Gastrocnemius medialis (tissue), 4 donors: ENCODE results near the gene GALM. TPM values are rescaled to one million over a fixed set of nuclear protein-coding genes. Genes with fewer than 3 reads are reported as not detected.
A peak's percentile ranks its signal among the peaks of the same experiment; 100 is the strongest.

Source experiments
- ATAC-seq, 2 donors: fragments of 150-250 bp; one replicate each; pipeline ENCODE4 v1.9.1; 2016
- DNase-seq, 2 donors: peaks; one replicate each; pipeline ENCODE4 v3.0.0-alpha.2; 2019
- H3K27ac ChIP-seq, 4 donors: fragments of 200-600 bp; sonication (generic); 1 replicate in 1 of 4; 2 replicates in 3 of 4; pipeline ENCODE4 v1.5.1; 2016 to 2018; ENCODE audit warnings: mild to moderate bottlenecking in 2 of 4, moderate library complexity in 1 of 4
- H3K27me3 ChIP-seq, 3 donors: fragments of 200-600 bp; sonication (generic) in 2 of 3; 1 replicate in 1 of 3; 2 replicates in 2 of 3; pipeline versions ENCODE4 v1.5.1 to v1.6.0; 2016 to 2019; ENCODE audit warnings: mild to moderate bottlenecking in 1 of 3, moderate library complexity in 1 of 3
- H3K36me3 ChIP-seq, 2 donors: fragments of 200-600 bp; sonication (generic) in 1 of 2; one replicate each; pipeline ENCODE4 v1.5.1; 2017 to 2018
- H3K4me1 ChIP-seq, 2 donors: fragments of 200-600 bp; sonication (generic) in 1 of 2; one replicate each; pipeline ENCODE4 v1.5.1; 2016 to 2017; ENCODE audit warnings: mild to moderate bottlenecking in 2 of 2
- H3K4me3 ChIP-seq, 4 donors: fragments of 200-600 bp; sonication (generic) in 3 of 4; 1 replicate in 1 of 4; 2 replicates in 3 of 4; pipeline ENCODE4 v1.5.1; 2016 to 2019; ENCODE audit warnings: mild to moderate bottlenecking in 2 of 4
- H3K9me3 ChIP-seq, 3 donors: fragments of 200-600 bp; sonication (generic) in 2 of 3; 1 replicate in 1 of 3; 2 replicates in 2 of 3; pipeline ENCODE4 v1.5.1; 2016 to 2019
- CTCF ChIP-seq, 5 experiments: fragments of 450-650 bp in 3 of 5; fragments of 200-600 bp in 2 of 5; sonication (generic) in 2 of 5; IDR thresholded peaks in 4 of 5; conservative IDR thresholded peaks in 1 of 5; 1 replicate in 4 of 5; 2 replicates in 1 of 5; pipeline ENCODE4 v1.5.1; 2016 to 2019; ENCODE audit warnings: antibody characterized with exemption in 5 of 5, mild to moderate bottlenecking in 3 of 5, moderate library complexity in 3 of 5
- POLR2A ChIP-seq, 2 donors: fragments of 450-650 bp; IDR thresholded peaks; one replicate each; pipeline ENCODE4 v1.6.1; 2017; ENCODE audit warnings: antibody characterized with exemption in 2 of 2, mild to moderate bottlenecking in 2 of 2, moderate library complexity in 2 of 2
- in situ Hi-C, 4 donors: fragments of 200-750 bp; cut with MboI; loops; one replicate each; pipeline versions ENCODE4 v1.15.0 to v1.8.0; 2017; ENCODE audit warnings: low sequenced_read_pairs in 4 of 4
- intact Hi-C: fragments of 100-400 bp; cut with DNase I; formaldehyde crosslinking; loops from one replicate; pipeline ENCODE4 v1.15.1; 2023; ENCODE audit warnings: low total_unique reads
- total RNA-seq, 4 donors: library from RNA; depleted of rRNA; stranded (reverse); fragments of >200 nt; gene quantifications; one replicate each; pipeline versions ENCODE4 v1.1.0 to v1.2.3, GENCODE V29; 2016

GALM gene
- total RNA-seq, 4 donors from 2014 or later = 5.3 to 16.9 (median 14.9) TPM

GRCh38 chr2:38737925-38738324 lies 72.0 kb downstream of the GALM start:
- Histone ChIP-seq H3K4me1 (peaks cover 8 to 9% of the 10 kb centered on the region in 2 donors), H3K4me3 (no peak overlapping the region), H3K9me3 (no peaks in the 10 kb centered on the region), H3K27ac (peak overlapping the region in 2 of 4 donors; percentile 4 to 8), H3K27me3 (no peaks in the 10 kb centered on the region), H3K36me3 (peaks cover 0 to 43% of the 10 kb centered on the region in 2 donors)
- TF ChIP-seq POLR2A (IDR thresholded peaks at IDR 0.05) (no peak), CTCF (IDR thresholded peaks at IDR 0.05 in 4 of 5, conservative IDR thresholded peaks at IDR 0.05 in 1 of 5) (no peak)
- intact Hi-C loops (no loop called here), in situ Hi-C loops (loop anchor here (10.0 to 25.0 kb wide), 4 partner anchors 153 to 426 kb away; partner anchors contain the start of gene ATL2 (in 1 of the 4))
- DNase-seq (no peak), ATAC-seq (no peak)

- H3K4me3 ChIP-seq = no peak overlapping the region
- no peaks in the 10 kb centered on the region for H3K27me3 ChIP-seq
- ATAC-seq (no peak), DNase-seq (no peak)
- peak overlapping the region in 2 of 4 donors; percentile 52 to 77 for H3K27ac ChIP-seq
- peaks cover 16 to 19% of the 10 kb centered on the region in 2 donors for H3K4me1 ChIP-seq
- no peaks in the 10 kb centered on the region for H3K9me3 ChIP-seq
- intact Hi-C loops = no loop called here
- TF ChIP-seq POLR2A (IDR thresholded peaks at IDR 0.05) (no peak), CTCF (IDR thresholded peaks at IDR 0.05 in 4 of 5, conservative IDR thresholded peaks at IDR 0.05 in 1 of 5) (no peak)
- peaks cover 0 to 43% of the 10 kb centered on the region in 2 donors for H3K36me3 ChIP-seq
- in situ Hi-C loops = loop anchor here (10.0 to 25.0 kb wide), 4 partner anchors 155 to 427 kb away; partner anchors contain the start of gene ATL2 (in 1 of the 4)
These were observed 73.6 kb downstream of the GALM start for GRCh38 chr2:38739524-38739923.

GRCh38 chr2:38740851-38741731 lies 75.2 kb downstream of the GALM start:
- Histone ChIP-seq H3K4me3 (no peak overlapping the region), H3K9me3 (no peaks in the 10 kb centered on the region), H3K4me1 (peaks cover 8 to 28% of the 10 kb centered on the region in 2 donors), H3K27me3 (no peaks in the 10 kb centered on the region), H3K36me3 (peaks cover 0 to 55% of the 10 kb centered on the region in 2 donors), H3K27ac (peak overlapping the region; percentile 25 to 77 (median 52))
- no peak for DNase-seq
- TF ChIP-seq CTCF (IDR thresholded peaks at IDR 0.05 in 4 of 5, conservative IDR thresholded peaks at IDR 0.05 in 1 of 5) (peak; percentile 55 to 78 (median 67)), POLR2A (IDR thresholded peaks at IDR 0.05) (no peak)
- intact Hi-C loops (loop anchor here (2.0 to 5.0 kb wide), 3 partner anchors 74 to 204 kb away; partner anchors contain the start of gene GALM), in situ Hi-C loops (loop anchor here (5.0 to 25.0 kb wide), 4 partner anchors 146 to 429 kb away; partner anchors contain the start of gene ATL2 (in 1 of the 4))
- peak in 1 of 2 donors; percentile 39 for ATAC-seq

GRCh38 chr2:38742797-38743559 lies 77.1 kb downstream of the GALM start:
- Histone ChIP-seq H3K36me3 (peaks cover 0 to 59% of the 10 kb centered on the region in 2 donors), H3K4me1 (peaks cover 19 to 40% of the 10 kb centered on the region in 2 donors), H3K27me3 (no peaks in the 10 kb centered on the region), H3K27ac (peak overlapping the region in 1 of 4 donors; percentile 37), H3K4me3 (no peak overlapping the region), H3K9me3 (no peaks in the 10 kb centered on the region)
- in situ Hi-C loops = loop anchor here (5.0 to 25.0 kb wide), 4 partner anchors 148 to 431 kb away; partner anchors contain the start of gene ATL2 (in 1 of the 4)
- no peak for TF ChIP-seq POLR2A (IDR thresholded peaks at IDR 0.05)
- TF ChIP-seq CTCF (IDR thresholded peaks at IDR 0.05 in 4 of 5, conservative IDR thresholded peaks at IDR 0.05 in 1 of 5) = no peak
- intact Hi-C loops = loop anchor here (5.0 kb wide), 2 partner anchors 76 to 206 kb away; partner anchors contain the start of gene GALM
- DNase-seq (no peak), ATAC-seq (no peak)
